Stimulated activated CD8-positive, alpha-beta memory T cell treated with anti-CD3 and anti-CD28 coated beads, Interleukin-2, amount 100 ng/mL, for 48 hours (primary cell): ENCODE results near the gene TEX29.

ENCODE experiments used
- DNase-seq, 2 donors: peaks; one replicate each; pipeline ENCODE4 v3.0.0-alpha.2; 2020; ENCODE audit warnings: low read depth in 2 of 2

TEX29 gene

GRCh38 chr13:111322001-111322915, 1.8 kb downstream of the TEX29 start:
- no peak for DNase-seq

GRCh38 chr13:111322916-111323331, 2.5 kb downstream of the TEX29 start:
- no peak for DNase-seq

GRCh38 chr13:111323549-111323948, 3.1 kb downstream of the TEX29 start:
- no peak for DNase-seq

GRCh38 chr13:111323950-111324651, 3.7 kb downstream of the TEX29 start:
- no peak for DNase-seq

GRCh38 chr13:111324736-111325135, 4.3 kb downstream of the TEX29 start:
- no peak for DNase-seq

GRCh38 chr13:111325146-111325890, 4.9 kb downstream of the TEX29 start:
- DNase-seq, result no peak

GRCh38 chr13:111325941-111326620, 5.6 kb downstream of the TEX29 start:
- DNase-seq, result no peak

- DNase-seq, result no peak
Observed at GRCh38 chr13:111326621-111326965, 6.2 kb downstream of the TEX29 start.

GRCh38 chr13:111326981-111327642, 6.7 kb downstream of the TEX29 start:
- DNase-seq, result no peak

GRCh38 chr13:111327730-111328573, 7.5 kb downstream of the TEX29 start:
- no peak for DNase-seq

GRCh38 chr13:111328574-111329410, 8.3 kb downstream of the TEX29 start:
- no peak for DNase-seq

- DNase-seq, result no peak
Observed at GRCh38 chr13:111329641-111330040, 9.2 kb downstream of the TEX29 start.

GRCh38 chr13:111330066-111330610, 9.7 kb downstream of the TEX29 start:
- DNase-seq, result no peak

GRCh38 chr13:111335298-111335697, 14.9 kb downstream of the TEX29 start:
- no peak for DNase-seq

- no peak for DNase-seq
Observed at GRCh38 chr13:111336666-111337065, 16.2 kb downstream of the TEX29 start.

- no peak for DNase-seq
Observed at GRCh38 chr13:111337206-111337605, 16.8 kb downstream of the TEX29 start.

GRCh38 chr13:111337741-111338140, 17.3 kb downstream of the TEX29 start:
- DNase-seq, result no peak

GRCh38 chr13:111338841-111339240, 18.4 kb downstream of the TEX29 start:
- DNase-seq, result no peak
